ENCODE results near the gene GSPT2.
"Not testable (repeated sequence)": the region's sequence is repeated elsewhere in the genome, so short reads cannot be mapped to it uniquely, and the experiment has no call there.

Gene GSPT2

GRCh38 chrX:51743179-51743957 lies at the start of gene GSPT2:
Gene GSPT2, plus strand, starts transcription at chrX:51743442. Its CDS starts 185 bp downstream, at chrX:51743627.
- DNase-seq (ENCODE audit: low read depth, low spot score) = peak; percentile 13

DNA sequence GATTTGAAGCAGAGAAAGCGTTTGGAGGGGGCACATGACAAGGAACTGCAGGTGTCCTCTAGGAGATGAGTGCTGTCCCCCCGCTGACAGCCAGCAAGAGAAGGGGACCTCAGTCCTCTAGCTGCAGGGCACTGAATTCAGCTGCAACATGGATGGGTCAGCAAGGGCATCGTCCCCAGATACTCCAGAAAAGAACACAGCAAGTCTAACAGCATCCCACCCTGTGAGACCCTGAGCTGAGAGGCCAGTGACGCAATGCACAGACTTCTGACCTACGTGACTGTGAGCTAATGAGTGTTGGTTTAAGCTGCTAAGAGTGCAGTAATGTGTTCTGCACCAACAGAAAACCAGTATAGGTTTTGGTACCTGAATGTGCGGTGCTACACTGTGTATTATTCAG lies 49.0 kb upstream of the GSPT2 start:
- no peak for DNase-seq (ENCODE audit: low read depth, low spot score)

DNA sequence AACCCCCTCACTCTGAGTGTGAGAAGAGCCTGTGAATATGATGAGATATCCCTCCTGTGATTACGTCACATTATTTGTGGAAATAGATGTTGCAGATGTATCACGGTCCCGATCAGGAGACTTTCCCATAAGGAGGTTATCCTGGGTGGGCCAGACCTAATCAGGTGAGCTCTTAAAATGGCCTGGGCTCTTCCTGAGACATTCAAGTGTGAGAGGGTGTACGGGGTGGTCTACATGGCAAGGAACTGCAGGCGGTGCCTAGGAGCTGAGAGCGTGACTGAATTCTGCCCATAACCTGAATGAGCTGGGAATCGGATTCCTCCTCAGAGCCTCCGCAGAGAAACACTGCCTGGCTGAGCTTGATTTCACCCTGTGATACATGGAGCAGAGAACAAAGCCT lies 45.8 kb upstream of the GSPT2 start:
- no peak for DNase-seq (ENCODE audit: low read depth, low spot score)

DNA sequence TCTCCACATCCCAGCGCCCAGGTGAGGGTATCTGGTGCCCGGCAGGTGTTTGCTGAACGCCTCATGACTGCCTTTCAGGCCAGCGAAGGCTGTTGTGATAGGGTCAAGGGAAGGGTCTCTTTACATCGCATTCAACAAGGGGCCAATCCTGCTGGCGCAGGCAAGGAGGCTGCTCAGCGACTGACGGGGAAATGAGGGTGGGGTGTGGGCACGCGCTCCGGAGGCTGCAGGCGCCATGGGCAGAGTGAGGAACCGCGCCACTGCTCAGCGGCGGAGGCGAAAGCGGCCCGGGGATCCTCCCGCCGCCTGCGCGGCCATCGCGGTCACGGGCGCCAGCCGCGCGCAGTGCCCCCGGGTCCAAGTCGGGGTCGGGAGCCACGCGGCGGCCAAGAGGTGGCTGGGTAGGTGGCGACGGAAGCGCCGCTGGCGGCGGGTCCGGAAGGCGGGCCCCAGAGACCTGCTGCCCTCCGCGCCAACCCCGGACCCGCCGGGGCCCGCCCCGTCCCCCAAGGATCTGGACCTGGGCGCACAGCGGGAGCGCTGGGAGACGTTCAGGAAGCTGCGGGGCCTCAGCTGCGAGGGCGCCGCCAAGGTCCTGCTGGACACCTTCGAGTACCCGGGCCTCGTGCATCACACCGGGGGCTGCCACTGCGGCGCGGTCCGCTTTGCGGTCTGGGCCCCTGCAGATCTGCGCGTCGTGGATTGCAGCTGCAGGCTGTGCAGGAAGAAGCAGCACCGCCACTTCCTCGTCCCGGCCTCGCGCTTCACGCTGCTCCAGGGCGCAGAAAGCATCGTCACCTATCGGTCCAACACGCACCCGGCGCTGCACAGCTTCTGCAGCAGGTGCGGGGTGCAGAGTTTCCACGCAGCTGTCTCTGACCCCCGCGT lies 32.7 kb upstream of the GSPT2 start, which contains the start of gene CENPVL1:
TSS of gene CENPVL1 (plus strand) at position 236 of the 888 bp plus-strand sequence. CDS start at position 236, 0 bp downstream.
- DNase-seq (ENCODE audit: low read depth, low spot score) = not testable (repeated sequence)

DNA sequence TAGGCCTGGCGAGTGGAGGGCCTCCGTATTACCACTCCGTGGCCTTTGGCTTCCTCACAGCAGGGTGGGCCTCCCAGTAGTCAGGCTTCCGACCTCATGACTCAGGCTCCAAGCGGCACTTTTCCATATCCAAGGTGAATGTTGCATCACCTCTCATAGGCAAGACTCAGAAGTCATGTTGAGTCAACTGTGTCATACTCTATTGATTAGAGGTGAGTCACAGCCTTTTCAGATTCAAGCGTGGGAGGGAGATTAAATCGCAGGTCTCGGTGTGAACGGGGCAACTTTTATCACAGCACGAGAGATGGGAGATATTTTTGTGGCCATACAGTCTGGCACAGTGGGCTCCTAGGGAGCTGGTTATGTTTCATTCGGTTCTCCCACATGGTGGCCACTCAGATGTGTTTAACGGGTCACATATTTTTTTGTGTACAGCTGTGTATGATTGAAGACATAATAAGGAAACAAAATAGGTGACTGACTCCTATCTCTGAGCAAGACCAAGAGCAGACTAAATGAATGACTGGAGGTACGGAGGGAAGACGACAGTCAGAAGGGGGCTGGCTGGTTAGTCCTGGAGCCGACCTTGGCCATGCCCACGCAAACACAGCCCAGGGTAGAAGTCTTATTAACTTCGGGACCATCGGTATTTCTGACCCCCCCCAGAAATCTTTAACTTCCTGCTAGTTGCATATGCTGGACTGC lies 30.1 kb upstream of the GSPT2 start:
- not testable (repeated sequence) for DNase-seq (ENCODE audit: low read depth, low spot score)

- DNase-seq (ENCODE audit: low read depth, low spot score) = no peak
These were observed 15.0 kb upstream of the GSPT2 start for GRCh38 chrX:51728202-51728601.

GRCh38 chrX:51737091-51737490 lies 6.2 kb upstream of the GSPT2 start:
- no peak for DNase-seq (ENCODE audit: low read depth, low spot score)

- DNase-seq (ENCODE audit: low read depth, low spot score) = no peak
These were observed 656 bp upstream of the GSPT2 start for GRCh38 chrX:51742586-51742985.

DNA sequence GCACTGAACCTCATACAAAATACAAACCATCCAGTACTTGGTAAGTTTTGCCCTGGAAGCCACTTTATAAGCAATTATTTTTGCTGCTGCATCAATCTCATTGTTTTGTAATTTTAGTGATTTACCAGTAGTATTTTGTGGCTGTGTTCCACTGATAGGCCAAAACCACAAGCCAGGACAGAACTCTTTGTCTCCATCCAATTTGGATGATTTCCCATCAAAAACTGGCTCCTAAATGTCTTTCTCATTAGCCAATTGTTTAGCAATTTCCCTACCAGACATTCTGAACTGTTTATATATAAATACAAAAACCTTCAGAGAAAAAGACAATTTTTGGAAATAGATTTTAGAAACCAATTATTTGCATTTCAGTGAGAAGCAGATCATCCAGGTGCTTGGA lies 4.4 kb downstream of the GSPT2 start:
- DNase-seq (ENCODE audit: low read depth, low spot score) = no peak

- DNase-seq (ENCODE audit: low read depth, low spot score) = no peak
These were observed 16.0 kb downstream of the GSPT2 start for GRCh38 chrX:51759055-51759839.

GRCh38 chrX:51760657-51761056 lies 17.4 kb downstream of the GSPT2 start:
- no peak for DNase-seq (ENCODE audit: low read depth, low spot score)

DNA sequence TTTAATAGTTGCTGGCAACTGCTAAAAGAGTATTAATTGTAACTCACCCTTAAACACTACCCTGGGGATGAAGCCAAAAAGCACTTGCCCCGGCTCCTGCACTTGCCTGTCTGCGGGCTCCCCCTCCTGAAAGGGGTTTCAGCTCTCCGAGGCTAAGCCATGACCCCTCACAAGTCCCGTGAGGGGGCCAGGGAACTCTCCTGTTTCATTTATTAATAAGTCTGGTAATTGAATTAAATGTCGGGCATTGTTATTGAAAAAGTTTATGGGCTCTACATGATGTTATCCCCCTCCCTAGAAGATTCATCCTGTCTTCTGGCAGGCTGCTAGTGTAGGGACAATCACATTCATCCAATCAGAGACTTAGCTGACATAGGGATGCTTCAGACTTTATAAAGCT lies 23.3 kb downstream of the GSPT2 start:
- DNase-seq (ENCODE audit: low read depth, low spot score) = no peak

DNA sequence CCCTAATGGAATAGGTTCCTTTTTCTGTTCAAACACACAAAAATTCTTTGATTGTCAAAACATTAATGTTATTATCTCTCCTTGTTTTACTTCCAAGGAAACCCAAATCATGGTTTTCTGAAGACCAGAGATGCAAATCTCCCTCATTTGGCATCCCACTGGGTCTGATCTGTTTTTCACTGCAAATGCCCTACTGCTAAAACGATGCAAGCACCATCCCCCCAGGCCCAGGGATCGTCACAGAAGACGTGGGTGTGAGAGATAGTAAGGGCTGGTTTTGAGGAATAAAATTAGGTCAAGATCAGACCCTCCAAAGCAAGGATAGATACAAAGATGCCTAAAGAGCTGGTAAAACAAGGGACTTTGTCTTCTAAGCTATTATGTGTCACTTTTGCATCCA lies 33.6 kb downstream of the GSPT2 start:
- no peak for DNase-seq (ENCODE audit: low read depth, low spot score)

DNA sequence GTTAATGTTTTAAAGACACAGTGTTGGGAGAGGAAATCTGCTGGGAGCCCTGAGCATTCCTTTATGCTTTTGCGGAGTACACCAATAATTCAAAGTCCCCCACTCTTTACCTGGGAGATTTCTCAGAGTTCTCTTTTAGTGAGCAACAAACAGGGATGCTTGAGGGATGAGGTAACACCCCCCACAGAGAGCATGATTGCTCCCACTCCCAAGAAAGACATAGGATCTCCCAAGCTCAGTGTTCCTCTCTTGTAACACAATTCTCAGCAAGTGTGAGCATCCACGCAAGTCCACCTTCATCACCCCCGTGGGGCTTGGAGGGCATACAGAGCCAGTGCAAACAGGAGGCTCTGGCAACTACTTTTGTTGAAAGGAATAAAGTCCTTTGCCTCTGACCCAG lies 36.1 kb downstream of the GSPT2 start:
- DNase-seq (ENCODE audit: low read depth, low spot score) = no peak

- DNase-seq (ENCODE audit: low read depth, low spot score) = no peak
These were observed 51.9 kb downstream of the GSPT2 start for GRCh38 chrX:51795136-51795535.
